GM18520 (cell line): ENCODE results near the gene UBE2D4.
A peak's percentile ranks its signal among the peaks of the same experiment; 100 is the strongest.
"Not testable (repeated sequence)": the region's sequence is repeated elsewhere in the genome, so short reads cannot be mapped to it uniquely, and the experiment has no call there.

Source experiments
- ATAC-seq: cut with Tn5 transposase; IDR thresholded peaks from one replicate; pipeline ENCODE4 v1.9.1; 2021; ENCODE audit not compliant: unreplicated experiment

Gene UBE2D4

DNA sequence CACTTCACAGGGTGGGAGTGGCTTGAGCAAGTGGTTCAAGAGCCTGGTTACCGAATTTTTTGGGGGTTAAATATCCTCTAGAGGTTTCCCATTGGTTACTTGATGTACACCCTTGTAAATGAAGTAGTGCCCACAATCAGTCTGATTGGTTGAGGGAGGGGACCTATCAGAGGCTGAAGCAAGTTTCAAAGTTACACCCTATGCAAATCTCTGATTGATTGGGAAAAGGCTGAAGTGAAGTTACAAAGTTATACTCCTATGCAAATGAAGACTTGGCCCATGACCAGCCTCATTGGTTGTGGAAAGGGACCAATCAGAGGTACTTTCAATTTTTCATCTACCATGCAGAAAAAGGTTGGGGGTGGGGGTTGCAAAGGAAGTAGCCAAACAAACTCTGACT is 34.7 kb downstream of the UBE2D4 start:
- ATAC-seq: no peak

GRCh38 chr7:43966392-43966791 is 40.2 kb downstream of the UBE2D4 start:
- ATAC-seq: not testable (repeated sequence)

GRCh38 chr7:43968172-43969040 is 42.2 kb downstream of the UBE2D4 start:
- not testable (repeated sequence) for ATAC-seq

GRCh38 chr7:43969586-43969985 is 43.4 kb downstream of the UBE2D4 start:
- ATAC-seq: not testable (repeated sequence)

GRCh38 chr7:43970698-43971097 is 44.5 kb downstream of the UBE2D4 start:
- not testable (repeated sequence) for ATAC-seq

DNA sequence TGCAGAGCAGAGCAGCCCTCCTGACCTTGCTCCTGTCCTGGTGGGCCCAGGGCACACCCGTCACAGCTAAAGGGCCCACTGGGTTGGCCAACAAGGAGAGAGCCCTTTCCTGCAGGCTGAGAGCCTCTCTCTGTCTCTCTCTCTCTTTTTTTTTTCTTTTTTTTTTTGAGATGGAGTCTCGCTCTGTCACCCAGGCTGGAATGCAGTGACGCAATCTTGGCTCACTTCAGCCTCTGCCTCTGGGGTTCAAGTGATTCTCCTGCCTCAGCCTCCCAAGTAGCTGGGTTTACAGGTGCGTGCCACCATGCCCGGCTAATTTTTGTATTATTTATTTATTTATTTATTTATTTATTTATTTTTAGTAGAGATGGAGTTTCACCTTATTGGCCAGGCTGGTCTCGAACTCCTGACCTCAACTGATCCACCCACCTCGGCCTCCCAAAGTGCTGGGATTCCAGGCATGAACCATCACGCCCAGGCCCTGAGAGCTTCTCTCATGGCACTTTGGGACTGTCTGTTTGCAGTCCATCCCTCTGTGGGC is 47.9 kb downstream of the UBE2D4 start:
- ATAC-seq: not testable (repeated sequence)

- not testable (repeated sequence) for ATAC-seq
Measured at GRCh38 chr7:43974725-43975482, 48.7 kb downstream of the UBE2D4 start.

GRCh38 chr7:43977525-43977924 is 51.3 kb downstream of the UBE2D4 start:
- ATAC-seq: no peak

- ATAC-seq: not testable (repeated sequence)
Measured at GRCh38 chr7:43978102-43978501, 51.9 kb downstream of the UBE2D4 start.

GRCh38 chr7:43982848-43983247 is 56.6 kb downstream of the UBE2D4 start:
- not testable (repeated sequence) for ATAC-seq

GRCh38 chr7:43983736-43984135 is 57.5 kb downstream of the UBE2D4 start:
- ATAC-seq: not testable (repeated sequence)

GRCh38 chr7:43985904-43986864 is 59.9 kb downstream of the UBE2D4 start:
- peak; percentile 47 for ATAC-seq

- ATAC-seq: not testable (repeated sequence)
Measured at GRCh38 chr7:43987476-43987875, 61.2 kb downstream of the UBE2D4 start.

DNA sequence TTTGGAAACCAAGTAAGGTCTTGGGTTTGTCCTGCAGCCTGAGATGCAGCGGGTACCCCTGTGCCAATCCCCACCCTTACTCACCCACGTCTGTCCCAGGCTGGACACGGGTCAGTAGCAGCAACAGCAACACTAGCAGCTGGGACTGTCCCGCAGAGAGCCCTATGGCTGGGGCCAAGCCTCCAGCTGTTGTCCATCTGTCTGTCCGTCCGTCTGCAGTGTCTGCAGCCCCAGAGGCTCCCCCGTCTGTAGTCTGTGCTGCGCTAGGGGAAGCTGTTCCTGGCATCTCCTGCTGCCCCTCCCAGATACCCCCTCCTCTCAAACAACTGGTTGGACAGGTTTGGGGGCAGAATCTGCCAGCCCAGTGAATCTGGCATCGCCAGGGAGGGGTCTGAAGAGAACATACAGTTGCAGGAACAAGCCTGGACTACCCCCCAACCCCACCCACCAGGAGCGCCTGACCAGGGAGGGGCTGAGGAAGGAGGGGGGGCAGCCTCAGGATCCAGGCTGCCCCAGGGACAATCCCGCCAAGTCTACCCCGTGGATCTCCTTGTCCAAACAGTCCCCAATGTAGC is 63.9 kb downstream of the UBE2D4 start:
- not testable (repeated sequence) for ATAC-seq

- ATAC-seq: not testable (repeated sequence)
Measured at GRCh38 chr7:43990829-43991228, 64.6 kb downstream of the UBE2D4 start.

DNA sequence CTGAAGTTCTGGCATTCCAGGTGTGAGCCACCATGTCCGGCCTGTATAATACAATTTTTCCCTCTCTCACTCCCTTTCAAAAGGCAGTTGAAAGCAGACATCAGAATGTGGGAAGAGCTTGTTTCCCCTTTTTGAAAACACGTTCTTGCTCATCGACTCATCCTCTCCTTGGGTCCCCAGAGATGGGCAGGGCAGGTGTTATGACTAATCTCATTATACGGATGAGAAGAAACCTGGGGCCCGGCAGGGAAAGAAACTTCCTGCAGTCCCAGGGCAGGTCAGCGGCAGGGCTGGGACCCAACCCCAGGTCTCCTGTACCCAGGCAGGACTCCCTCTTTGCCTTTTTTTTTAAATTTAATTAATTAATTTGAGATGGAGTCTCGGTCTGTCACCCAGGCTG is 66.7 kb downstream of the UBE2D4 start:
- peak; percentile 88 for ATAC-seq

GRCh38 chr7:43994681-43995080 is 68.4 kb downstream of the UBE2D4 start:
- not testable (repeated sequence) for ATAC-seq

- ATAC-seq: not testable (repeated sequence)
Measured at GRCh38 chr7:43997532-43997931, 71.3 kb downstream of the UBE2D4 start, which contains the start of gene SPDYE1. SPDYE1 (plus strand) TSS chr7:43997897; CDS start chr7:43999950, 2,053 bp downstream.
